Ishikawa (cell line): ENCODE results near the gene ACADS.

Experiments
- CEBPB ChIP-seq: IDR thresholded peaks from 2 replicates; pipeline ENCODE4 v1.6.1; 2012
- CREB1 ChIP-seq: IDR thresholded peaks from 2 replicates; pipeline ENCODE4 v1.6.1; 2012; ENCODE audit warnings: low read depth
- EGR1 ChIP-seq: IDR thresholded peaks from 2 replicates; pipeline ENCODE4 v1.6.1; 2012
- EP300 ChIP-seq: IDR thresholded peaks from 2 replicates; pipeline ENCODE4 v1.6.1; 2012; ENCODE audit warnings: borderline replicate concordance
- FOXM1 ChIP-seq: IDR thresholded peaks from 2 replicates; pipeline ENCODE4 v1.6.1; 2012; ENCODE audit warnings: low read depth, borderline replicate concordance
- NFIC ChIP-seq: IDR thresholded peaks from 2 replicates; pipeline ENCODE4 v1.6.1; 2012
- RAD21 ChIP-seq: IDR thresholded peaks from 2 replicates; pipeline ENCODE4 v1.6.1; 2012; ENCODE audit warnings: low read depth
- TAF1 ChIP-seq: IDR thresholded peaks from 2 replicates; pipeline ENCODE4 v1.6.1; 2012; ENCODE audit warnings: low read depth, mild to moderate bottlenecking
- TCF12 ChIP-seq: IDR thresholded peaks from 2 replicates; pipeline ENCODE4 v1.6.1; 2012; ENCODE audit warnings: low read depth
- TEAD4 ChIP-seq: IDR thresholded peaks from 2 replicates; pipeline ENCODE4 v1.6.1; 2012
- YY1 ChIP-seq: IDR thresholded peaks from 2 replicates; pipeline ENCODE4 v1.6.1; 2012; ENCODE audit warnings: low read depth
- ZBTB7A ChIP-seq: IDR thresholded peaks from 2 replicates; pipeline ENCODE4 v1.6.1; 2012; ENCODE audit warnings: low read depth
- TF ChIP-seq, protein P1 (sequence below): IDR thresholded peaks from 2 replicates; pipeline ENCODE4 v1.6.1; 2012; ENCODE audit warnings: low read depth, mild to moderate bottlenecking
- TF ChIP-seq, protein P2 (sequence below): IDR thresholded peaks from 2 replicates; pipeline ENCODE4 v1.6.1; 2012
- TF ChIP-seq, protein P3 (sequence below): IDR thresholded peaks from 2 replicates; pipeline ENCODE4 v1.6.1; 2012

The ACADS gene

GRCh38 chr12:120738252-120739030 is 12.8 kb downstream of the ACADS start:
- TF ChIP-seq, protein P1, sequence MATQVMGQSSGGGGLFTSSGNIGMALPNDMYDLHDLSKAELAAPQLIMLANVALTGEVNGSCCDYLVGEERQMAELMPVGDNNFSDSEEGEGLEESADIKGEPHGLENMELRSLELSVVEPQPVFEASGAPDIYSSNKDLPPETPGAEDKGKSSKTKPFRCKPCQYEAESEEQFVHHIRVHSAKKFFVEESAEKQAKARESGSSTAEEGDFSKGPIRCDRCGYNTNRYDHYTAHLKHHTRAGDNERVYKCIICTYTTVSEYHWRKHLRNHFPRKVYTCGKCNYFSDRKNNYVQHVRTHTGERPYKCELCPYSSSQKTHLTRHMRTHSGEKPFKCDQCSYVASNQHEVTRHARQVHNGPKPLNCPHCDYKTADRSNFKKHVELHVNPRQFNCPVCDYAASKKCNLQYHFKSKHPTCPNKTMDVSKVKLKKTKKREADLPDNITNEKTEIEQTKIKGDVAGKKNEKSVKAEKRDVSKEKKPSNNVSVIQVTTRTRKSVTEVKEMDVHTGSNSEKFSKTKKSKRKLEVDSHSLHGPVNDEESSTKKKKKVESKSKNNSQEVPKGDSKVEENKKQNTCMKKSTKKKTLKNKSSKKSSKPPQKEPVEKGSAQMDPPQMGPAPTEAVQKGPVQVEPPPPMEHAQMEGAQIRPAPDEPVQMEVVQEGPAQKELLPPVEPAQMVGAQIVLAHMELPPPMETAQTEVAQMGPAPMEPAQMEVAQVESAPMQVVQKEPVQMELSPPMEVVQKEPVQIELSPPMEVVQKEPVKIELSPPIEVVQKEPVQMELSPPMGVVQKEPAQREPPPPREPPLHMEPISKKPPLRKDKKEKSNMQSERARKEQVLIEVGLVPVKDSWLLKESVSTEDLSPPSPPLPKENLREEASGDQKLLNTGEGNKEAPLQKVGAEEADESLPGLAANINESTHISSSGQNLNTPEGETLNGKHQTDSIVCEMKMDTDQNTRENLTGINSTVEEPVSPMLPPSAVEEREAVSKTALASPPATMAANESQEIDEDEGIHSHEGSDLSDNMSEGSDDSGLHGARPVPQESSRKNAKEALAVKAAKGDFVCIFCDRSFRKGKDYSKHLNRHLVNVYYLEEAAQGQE, result no peak
- TF ChIP-seq YY1 (no peak), TAF1 (no peak), NFIC (no peak)

DNA sequence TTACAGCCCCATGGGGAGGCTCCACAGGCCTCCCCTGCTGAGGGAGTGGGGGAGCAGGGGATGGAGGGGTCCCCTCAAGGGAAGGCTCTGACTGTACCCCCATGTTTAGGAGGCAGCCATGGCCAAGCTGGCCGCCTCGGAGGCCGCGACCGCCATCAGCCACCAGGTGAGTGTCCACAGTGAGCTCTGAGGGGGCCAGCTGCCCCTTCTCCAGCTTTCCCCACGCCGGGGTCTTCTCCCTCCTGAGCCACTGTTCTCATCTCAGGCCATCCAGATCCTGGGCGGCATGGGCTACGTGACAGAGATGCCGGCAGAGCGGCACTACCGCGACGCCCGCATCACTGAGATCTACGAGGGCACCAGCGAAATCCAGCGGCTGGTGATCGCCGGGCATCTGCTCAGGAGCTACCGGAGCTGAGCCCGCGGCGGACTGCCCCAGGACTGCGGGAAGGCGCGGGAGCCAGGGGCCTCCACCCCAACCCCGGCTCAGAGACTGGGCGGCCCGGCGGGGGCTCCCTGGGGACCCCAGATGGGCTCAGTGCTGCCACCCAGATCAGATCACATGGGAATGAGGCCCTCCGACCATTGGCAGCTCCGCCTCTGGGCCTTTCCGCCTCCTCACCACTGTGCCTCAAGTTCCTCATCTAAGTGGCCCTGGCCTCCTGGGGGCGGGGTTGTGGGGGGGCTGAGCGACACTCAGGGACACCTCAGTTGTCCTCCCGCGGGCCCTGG is 13.6 kb downstream of the ACADS start:
- TF ChIP-seq CEBPB, result no peak
- no peak for TF ChIP-seq NFIC
- TF ChIP-seq, protein P2, sequence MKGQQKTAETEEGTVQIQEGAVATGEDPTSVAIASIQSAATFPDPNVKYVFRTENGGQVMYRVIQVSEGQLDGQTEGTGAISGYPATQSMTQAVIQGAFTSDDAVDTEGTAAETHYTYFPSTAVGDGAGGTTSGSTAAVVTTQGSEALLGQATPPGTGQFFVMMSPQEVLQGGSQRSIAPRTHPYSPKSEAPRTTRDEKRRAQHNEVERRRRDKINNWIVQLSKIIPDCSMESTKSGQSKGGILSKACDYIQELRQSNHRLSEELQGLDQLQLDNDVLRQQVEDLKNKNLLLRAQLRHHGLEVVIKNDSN, result no peak
- TF ChIP-seq TEAD4, result no peak
- TF ChIP-seq RAD21, result no peak
- TF ChIP-seq CREB1, result no peak
- no peak for TF ChIP-seq TCF12
- TF ChIP-seq TAF1, result no peak
- TF ChIP-seq, protein P3, sequence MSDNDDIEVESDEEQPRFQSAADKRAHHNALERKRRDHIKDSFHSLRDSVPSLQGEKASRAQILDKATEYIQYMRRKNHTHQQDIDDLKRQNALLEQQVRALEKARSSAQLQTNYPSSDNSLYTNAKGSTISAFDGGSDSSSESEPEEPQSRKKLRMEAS, result no peak
- TF ChIP-seq, protein P1, result no peak
- TF ChIP-seq EP300, result no peak
- TF ChIP-seq ZBTB7A, result no peak
- no peak for TF ChIP-seq EGR1

GRCh38 chr12:120739821-120740613 is 14.4 kb downstream of the ACADS start:
- TF ChIP-seq EGR1 (no peak), TEAD4 (no peak), YY1 (no peak), TAF1 (no peak), CREB1 (no peak), RAD21 (no peak), FOXM1 (no peak)
- TF ChIP-seq, protein P1, result no peak

GRCh38 chr12:120740871-120741270 is 15.2 kb downstream of the ACADS start:
- no peak for TF ChIP-seq TAF1
- TF ChIP-seq TCF12, result no peak
- TF ChIP-seq NFIC, result no peak
- TF ChIP-seq RAD21, result no peak
- no peak for TF ChIP-seq CEBPB
- no peak for TF ChIP-seq FOXM1
- no peak for TF ChIP-seq EGR1
- TF ChIP-seq ZBTB7A, result no peak
- no peak for TF ChIP-seq CREB1
- TF ChIP-seq EP300, result no peak
- TF ChIP-seq TEAD4, result no peak
- TF ChIP-seq, protein P3, result no peak
- TF ChIP-seq YY1, result no peak
- TF ChIP-seq, protein P2, result no peak
- TF ChIP-seq, protein P1, result no peak
